Epidermal melanocyte (primary cell): Measurements from ENCODE around the gene COL8A1.
"Not testable (repeated sequence)": the region's sequence is repeated elsewhere in the genome, so short reads cannot be mapped to it uniquely, and the experiment has no call there.

Experiments
- DNase-seq: peaks from one replicate; pipeline ENCODE4 v3.0.0; 2011; ENCODE audit warnings: low spot score; ENCODE audit not compliant: insufficient read length

The COL8A1 gene

DNA sequence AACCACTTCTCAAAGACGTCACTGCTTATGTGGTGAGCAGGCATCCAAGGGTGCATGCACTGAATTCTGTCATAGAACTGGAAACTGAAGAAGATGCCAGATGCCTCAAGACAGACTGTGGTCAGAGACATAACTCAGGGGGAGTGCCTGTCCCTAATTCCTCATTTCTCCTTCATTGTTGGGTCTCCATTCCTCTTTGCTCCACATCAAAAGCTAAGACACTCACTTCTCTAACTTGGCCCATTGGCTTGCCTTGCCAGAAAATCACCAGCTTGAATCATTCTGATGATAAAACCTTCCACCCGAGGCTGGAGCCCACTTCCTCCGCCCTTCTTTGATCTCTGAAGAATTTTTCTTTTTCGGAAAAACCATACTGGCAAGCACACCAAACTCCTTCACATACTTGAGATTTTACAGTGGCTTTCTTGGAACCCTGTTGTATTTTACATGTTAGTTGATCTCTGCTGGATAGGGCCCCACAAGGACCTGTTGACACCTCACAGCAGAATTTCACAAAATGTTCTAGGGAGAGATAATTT lies 69.9 kb downstream of the COL8A1 start:
- DNase-seq: no peak

DNA sequence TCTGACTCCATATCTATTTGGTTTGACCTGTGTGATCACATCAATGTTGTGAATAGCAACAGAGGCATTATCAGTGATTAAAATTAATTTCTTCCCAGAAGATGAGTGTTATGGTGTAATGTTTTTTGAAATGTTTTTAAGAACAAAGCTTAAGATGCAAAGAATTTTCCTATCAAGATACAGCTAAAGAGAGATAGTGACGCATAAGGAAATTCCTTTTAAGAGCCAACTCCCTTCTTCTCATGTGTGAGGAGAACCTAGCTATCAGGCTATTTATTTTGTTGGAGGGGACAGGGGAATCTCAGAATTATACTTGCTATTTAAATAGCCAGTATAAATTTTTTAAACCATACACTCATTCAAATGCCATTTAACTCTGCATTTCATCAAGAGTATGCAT lies 71.3 kb downstream of the COL8A1 start:
- no peak for DNase-seq

DNA sequence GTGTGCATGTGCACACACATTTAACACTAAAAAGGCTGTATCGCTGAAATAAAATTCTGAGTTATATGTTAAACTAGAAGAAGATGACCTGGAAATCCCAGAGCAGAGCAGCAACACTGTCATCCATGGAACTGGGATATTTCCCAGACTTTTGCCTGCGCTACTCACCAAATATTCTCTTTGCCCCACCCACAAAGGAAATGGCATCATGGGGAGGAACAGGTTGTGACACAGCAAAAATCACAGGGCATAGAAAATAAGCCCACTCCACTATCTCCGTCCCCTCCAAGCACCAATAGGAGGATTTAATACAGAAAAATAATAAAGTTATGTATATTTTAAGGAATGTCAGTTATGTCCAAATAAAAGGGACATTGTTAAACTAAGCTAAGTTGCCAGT lies 71.7 kb downstream of the COL8A1 start:
- no peak for DNase-seq

DNA sequence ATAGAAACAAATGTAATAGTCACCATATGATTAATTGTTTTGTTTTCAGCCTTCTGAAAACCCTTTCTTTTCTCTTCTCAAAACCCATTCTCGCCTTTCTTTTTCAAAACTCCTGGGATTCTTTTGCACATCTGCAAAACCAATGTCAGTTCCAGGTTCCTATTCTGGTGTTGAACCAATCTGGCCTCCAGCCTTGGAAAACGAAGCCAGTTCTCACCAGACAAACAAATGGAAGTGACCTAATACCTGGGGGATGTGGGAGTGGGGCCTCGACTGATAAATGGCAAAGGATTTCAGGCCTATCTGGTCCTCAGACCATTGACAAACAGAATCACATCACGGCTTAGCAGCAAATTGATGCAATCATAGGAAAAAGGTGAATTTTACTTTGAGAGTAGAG lies 73.0 kb downstream of the COL8A1 start:
- DNase-seq: no peak

DNA sequence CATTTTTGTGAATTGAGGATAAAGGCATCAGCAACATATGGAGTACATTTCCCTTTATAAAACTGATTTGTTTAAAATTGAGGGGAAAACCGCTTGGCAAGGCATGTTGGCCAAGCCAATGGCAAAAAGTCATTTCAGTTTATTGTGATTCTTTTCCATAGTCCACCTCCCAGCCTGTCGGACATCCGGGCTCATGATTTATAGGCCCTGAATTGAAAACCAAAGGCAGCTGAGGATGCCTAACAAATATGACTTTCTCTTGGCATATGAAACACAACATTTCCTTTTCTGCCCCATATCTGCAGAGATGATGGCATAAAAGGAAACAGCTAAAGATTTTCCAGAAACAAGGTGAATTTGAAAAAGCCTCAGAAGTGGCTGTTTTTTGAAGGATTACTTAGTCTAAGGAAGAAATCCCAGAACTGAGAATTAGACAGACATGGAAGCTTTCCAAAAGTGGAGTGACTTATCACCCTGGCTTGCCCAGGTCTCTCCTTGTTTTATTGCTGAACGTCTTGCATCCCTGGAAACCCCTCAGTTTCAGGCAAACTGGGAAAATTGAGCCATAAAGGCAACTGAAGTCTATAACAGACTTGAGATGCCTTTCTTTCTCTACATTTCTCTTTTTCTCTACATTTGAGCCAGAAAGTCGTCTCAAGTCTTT lies 74.0 kb downstream of the COL8A1 start:
- DNase-seq: no peak

DNA sequence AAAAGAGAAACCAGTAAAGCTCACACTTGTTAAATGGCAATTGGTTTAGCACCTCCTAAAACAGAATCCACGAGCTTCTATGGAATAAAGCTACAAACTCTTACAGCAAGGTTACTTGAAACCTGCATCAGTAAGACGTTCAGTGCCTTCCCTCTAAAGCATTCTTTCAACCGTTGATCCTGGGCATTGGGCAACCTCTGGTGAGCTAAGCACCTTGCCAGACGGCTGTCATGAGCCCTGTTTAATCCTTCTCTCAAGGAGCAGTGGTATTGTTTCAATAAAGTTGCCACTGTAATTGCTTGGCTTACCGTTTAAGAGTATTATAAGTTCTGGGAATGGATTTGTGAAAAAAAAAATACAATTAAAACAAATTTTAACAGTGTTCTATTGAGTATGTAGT lies 75.0 kb downstream of the COL8A1 start:
- DNase-seq: no peak

DNA sequence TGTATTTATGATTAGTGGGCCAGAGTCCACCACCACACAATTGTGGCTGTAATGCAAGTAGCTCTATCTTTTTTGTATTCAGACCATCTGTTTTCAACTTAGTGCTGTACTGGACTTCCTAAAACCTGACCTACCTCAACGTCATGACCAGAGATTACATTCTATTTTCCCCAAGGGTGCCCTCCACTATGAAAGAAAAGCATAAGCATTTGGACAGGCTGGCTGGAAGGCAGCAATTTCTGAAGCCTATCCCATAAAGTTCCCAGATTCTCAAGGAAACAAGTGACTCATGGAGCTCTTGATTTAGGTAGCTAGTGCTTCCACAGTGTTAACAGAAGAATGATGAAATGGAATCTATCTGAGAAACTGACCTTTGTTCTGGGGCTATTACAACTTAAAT lies 75.8 kb downstream of the COL8A1 start:
- DNase-seq: no peak

DNA sequence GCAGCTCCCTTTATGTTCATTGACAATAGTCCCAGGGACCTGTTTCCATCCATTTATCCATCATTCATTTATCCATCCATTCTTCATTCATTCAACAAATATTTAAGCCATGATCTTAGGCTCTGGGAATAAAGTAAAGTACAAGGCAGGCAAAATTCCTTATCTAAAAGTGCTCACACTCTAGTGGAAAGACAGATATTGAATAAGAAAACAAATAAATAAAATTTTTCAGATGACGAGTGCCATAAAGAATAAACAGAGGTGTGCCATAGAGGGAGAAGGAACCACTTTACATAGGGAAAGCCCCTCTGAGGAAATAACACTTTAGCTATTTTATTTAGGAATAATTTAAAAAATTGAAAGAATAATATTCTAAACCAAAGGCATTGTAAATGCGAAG lies 76.2 kb downstream of the COL8A1 start:
- DNase-seq: no peak

DNA sequence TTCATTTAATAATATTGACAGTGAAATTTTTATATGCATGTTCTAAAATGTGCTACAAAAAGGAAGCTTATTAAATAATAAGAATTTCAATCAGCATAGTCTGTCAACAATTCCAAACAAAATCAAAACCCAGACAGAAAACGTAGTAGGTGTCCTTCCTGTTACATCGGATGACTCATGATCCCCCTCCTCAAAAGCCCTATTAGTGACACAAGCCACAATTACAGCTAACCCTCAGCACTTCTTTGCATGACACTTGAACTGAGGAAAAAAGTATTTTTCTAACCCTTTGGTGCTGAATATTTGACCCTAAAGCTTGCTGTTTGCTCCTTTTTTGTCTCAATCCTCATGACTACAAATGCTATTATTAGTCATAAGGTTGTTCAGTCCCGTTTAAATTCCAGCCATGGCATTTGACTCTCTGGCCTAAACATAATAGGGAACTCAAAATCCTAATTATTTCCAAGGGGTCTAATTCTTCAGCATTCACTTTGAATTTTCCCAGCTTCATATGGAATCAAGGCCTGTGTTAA lies 78.1 kb downstream of the COL8A1 start:
- no peak for DNase-seq

DNA sequence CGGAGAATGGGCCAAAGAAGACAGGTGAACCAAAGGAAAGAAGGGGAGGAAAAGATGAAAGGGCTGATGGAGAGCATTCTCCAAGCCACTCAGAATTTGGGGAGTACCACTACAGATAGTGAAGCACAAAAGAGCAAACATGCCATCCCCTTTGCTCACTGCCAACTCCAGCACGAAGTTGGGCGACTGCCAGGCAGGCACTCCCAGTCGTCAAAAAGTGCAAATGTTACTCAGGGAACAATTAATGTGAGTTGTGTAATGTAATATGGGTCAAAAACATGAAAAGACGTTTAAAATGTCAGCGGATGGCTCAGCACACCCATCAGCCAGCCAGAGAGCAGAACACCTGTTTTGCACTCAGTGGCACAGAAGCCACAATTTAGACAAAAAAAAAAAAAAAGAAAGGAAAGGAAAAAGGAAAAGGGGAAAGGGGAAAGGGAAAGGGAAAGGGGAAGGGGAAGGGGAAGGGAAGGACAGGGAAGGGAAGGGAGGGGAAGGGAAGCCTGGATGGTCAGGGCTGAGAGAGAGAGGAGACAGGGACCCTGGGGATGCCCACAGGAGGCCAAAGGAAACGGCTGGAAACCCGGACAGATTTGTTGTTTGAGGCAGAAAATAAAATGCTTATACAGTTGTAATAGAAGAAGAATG lies 82.7 kb downstream of the COL8A1 start:
- DNase-seq: no peak

DNA sequence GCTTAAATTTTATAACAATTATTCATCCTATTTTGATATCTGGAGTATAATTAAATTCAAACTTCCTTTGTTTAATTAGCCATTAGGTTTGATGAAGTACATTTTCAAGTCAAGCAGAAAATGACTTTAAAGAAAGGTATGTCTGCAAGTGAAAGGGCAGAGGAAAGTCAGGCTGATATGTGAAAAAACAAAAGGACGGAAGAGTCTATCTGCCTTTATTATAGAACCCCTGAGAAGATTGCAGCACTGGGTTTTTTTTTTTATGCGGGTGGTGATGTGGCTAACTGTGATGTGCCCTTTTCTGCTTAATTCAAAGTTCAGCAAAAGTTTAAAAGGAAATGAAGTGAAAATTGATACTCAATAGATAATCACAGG lies 83.2 kb downstream of the COL8A1 start:
- DNase-seq: no peak

DNA sequence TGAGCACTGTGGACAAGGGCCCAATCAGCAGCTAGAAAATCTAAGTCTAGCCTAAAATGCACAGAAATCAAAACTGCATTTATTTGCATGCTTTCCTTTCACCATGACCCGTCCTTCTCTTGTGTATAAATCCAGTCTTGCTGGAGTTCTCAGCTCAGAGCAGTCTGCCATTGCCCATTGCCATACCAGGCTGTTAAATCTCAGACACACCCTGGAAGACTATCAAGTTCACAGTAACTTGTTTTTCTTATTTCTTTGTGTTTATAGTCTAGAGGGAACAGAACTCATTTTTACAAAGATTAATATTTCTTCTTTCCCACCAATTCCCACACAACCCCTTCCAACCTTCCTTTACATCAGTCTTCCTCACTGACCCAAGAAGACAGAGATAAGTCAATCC lies 85.9 kb downstream of the COL8A1 start:
- no peak for DNase-seq

DNA sequence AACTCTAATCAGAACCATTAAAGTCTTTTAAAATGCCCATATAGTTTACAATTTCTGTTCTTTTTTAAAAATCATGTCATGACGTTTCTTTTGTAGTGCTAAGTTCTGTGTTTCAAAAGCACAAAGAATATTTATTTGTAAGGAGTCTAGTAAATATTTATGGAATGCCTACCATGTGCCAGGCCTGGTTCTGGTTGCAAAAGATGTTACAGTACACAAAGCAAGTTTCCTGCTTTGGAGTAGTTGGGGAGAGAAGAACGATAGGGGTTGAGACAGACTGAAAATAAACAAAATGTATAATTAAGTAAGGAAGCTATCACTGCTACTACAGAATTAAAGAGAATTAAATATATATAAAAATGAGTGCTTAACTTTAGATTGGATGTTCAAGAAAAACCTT lies 92.5 kb downstream of the COL8A1 start:
- no peak for DNase-seq

DNA sequence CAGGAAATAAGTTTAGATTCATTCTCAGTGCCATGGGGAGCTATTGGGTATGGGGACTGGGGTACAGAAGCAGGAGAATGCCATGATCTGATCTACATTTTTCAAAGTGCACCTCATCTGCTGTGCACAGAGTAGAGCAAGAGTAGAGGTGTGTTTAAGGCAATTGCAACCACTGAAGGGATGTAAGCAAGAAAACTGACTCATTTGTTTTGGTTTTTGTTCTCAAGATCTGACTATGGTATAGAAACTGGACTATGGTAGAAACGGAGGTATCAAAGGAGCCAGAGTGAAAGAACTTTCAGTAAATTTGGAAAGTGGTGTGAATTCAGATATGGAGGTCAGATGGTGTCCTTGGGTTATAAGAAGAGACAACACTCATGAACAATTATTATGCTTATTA lies 93.1 kb downstream of the COL8A1 start:
- no peak for DNase-seq

DNA sequence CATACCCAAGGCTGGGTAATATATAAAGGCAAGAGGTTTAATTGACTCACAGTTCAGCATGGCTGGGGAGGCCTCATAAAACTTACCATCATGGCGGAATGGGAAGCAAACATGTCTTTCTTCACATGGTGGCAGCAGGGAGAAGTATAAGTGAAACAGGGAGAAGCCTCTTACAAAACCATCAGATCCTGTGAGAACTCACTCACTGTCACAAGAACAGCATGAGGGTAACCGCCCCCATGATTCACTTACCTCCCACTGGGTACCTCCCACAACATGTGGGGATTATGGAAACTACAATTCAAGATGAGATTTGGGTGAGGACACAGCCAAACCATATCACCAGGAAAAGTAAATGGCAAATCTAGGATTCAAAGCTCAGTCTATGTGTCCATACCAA lies 102.0 kb downstream of the COL8A1 start:
- DNase-seq: not testable (repeated sequence)

DNA sequence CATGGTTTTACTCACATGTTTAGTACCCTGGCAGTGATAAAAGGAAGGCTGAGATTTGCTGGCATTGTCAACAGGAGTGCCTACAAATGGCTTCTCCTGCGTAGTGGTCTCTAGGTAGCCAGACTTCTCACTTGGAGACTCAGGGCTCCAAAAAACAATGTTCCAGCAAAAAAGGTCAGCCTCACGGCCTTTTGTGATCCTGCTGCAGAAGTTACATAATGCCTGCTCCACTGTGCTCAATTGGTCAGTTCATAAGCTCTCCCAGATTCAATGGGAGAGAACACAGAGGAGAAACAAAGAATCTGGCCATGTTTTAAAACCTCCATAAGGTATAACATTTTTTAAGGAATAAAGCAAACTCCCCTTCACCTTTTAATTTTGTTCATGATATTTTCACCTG lies 103.2 kb downstream of the COL8A1 start:
- DNase-seq: no peak

DNA sequence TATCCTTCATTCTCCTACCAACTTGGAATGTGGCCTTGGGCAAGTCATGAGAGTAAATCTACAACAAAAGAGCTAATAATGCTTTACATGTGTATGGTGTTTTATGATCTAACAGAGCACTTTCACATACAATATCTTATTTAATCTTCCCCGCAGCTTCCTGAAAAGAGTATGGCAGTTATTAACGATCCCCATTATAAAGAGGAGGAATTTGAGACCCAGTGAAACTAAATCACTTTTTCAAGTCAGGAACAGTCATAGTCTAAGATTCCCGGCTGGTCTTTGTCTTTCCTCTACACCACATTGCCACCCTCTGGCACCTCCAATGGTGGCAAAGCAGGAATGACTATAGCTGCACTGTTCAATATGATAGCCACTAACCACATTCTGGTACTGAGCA lies 109.5 kb downstream of the COL8A1 start:
- no peak for DNase-seq

DNA sequence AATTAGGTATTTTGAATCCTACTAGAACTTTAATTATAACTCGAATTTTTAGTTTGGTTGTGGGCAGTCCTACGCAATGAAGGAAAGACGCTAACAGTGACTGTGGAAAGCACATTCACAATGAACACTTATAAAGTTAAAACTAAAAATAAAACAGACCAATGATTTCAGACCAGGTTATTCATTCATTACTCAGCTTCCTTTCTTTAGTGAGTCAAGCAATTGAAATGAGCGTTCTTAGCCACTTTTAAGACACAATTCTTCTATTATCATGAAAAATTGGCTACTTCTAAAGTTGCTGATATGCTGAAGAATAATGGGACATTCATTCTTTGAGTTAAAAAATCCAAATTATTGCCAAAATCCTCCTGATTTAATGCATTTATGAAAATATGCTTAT lies 113.3 kb downstream of the COL8A1 start:
- DNase-seq: no peak

DNA sequence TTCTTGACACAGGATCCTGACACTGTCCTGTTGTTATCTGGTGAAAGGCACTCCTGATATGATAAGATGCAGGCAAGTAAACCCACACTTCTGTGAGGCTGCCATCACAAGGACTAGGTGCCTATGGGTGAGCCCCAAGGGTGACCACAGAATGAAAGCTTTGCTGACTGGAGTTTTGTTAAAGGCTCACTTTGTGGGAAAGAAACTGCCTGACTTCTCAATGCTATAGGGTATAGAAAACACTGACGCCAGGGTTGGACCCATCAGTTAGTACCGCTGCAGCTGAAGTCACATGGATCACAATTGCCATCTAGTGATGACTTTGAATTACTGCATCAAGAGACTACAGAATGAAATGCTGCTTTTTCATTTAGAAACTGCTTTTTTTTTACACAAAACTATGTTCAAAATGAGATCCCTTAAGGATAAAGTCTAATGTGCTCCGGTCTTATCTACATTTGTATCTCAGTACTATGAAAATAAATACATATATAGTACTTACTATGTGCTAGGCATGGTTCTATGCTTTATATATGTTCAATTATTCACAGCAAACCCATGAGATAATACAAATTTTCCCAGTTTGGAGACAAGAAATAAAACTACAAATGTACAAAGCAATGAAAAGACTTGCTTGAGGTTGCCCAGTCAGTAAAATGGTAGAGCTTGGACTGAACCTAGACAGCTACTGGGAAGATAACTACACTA lies 115.0 kb downstream of the COL8A1 start:
- DNase-seq: no peak

DNA sequence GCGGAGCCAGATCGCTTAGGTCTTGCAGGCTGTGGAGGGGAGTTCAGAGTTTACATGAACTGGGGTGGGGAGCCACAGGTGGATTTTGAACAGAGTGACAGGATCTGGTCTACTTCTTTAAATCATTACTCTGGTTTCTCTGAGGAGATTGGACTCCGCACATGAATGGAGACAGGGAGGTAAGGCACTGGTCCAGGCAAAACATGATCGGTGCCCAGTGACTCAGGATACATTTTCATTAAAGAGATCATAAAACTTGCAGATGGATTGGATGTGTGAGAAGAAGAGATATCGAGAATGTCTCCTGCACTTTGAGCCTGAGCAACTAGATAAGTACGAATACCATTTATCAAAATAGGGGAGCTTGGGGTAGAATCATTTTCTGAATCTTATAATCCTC lies 117.4 kb downstream of the COL8A1 start:
- DNase-seq: no peak

DNA sequence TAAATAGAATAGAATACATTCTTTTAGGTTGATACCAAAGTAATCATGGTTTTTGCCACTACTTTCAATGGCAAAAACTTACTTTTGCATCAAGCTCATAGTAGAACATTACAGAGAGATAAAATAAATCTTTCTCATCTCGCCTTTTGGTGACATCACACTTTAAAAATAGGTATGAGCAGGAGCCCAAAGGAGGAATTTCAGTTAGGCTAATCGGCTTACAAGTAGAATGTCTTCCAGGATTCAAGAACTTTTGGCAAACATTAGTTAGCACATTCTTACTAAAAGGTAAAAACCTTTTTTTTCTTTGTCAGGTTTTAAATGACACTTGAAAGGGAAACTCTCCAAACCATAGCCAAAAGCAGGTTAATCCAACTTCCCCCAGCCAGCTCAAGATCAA lies 119.6 kb downstream of the COL8A1 start:
- no peak for DNase-seq

DNA sequence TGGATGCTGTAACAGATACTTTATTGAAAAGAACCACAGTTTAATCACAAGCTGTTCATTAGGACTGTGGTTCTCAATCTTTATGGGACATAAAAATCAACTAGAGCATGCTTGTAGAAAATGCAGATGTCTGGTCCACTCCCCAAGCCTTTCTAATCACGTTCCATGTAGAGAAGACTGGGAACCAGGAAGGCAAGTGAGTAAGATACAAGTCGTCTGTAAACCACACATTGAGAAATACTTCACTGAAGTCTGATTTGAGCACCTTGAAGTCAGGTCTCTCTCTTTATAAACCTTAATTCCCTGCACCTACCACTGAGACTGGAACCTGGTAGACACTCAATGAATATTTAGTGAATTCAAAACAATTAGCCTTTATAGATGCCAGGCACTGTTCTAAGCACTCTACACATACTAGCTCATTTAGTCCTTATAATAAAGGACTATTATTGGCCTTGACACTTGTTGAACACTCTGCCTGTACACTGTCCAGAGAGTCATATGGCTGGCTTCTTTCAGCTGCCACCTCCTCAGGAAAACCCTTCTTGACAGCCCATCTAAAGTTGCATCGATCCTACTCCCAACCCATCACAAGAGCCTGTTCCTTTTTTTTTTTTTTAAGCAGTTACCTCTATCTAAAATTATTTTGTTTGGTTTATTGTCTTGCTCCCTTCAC lies 120.2 kb downstream of the COL8A1 start:
- no peak for DNase-seq
